H1 (cell line): ENCODE data around the gene FGF1. TPM values are rescaled to one million over a fixed set of nuclear protein-coding genes. Genes with fewer than 3 reads are reported as not detected.

ENCODE experiments used
- ASH2L ChIP-seq: fragments of 200-600, 300-600 bp; sonication (generic); IDR thresholded peaks from one replicate; pipeline ENCODE4 v1.7.1; 2017; ENCODE audit warnings: low read length
- ATF2 ChIP-seq: IDR thresholded peaks from 2 replicates; pipeline ENCODE4 v1.6.1; 2012; ENCODE audit warnings: low read length, inconsistent platforms
- BACH1 ChIP-seq: IDR thresholded peaks from 2 replicates; pipeline ENCODE4 v1.6.1; 2012; ENCODE audit warnings: low read length, improper control_type of control experiment
- CBX8 ChIP-seq: fragments of 300-800, 300-1000 bp; sonication (generic); IDR thresholded peaks from 2 replicates; pipeline ENCODE4 v1.7.1; 2016; ENCODE audit warnings: low read depth, low read length, borderline replicate concordance
- CHD1 ChIP-seq: IDR thresholded peaks from 2 replicates; pipeline ENCODE4 v1.6.1; 2012; ENCODE audit warnings: low read depth, low read length, improper control_type of control experiment
- CHD2 ChIP-seq: IDR thresholded peaks from 2 replicates; pipeline ENCODE4 v1.6.1; 2012; ENCODE audit warnings: low read length, improper control_type of control experiment
- GTF2F1 ChIP-seq: IDR thresholded peaks from 2 replicates; pipeline ENCODE4 v1.6.1; 2012; ENCODE audit warnings: low read depth, low read length, improper control_type of control experiment, borderline replicate concordance
- KDM5A ChIP-seq: fragments of 200-600 bp; IDR thresholded peaks from 2 replicates; pipeline ENCODE4 v1.7.1; 2012; ENCODE audit warnings: mild to moderate bottlenecking, low read length, inconsistent platforms, mixed read lengths
- MAFK ChIP-seq: IDR thresholded peaks from 2 replicates; pipeline ENCODE4 v1.6.1; 2012; ENCODE audit warnings: low read depth, mild to moderate bottlenecking, improper control_type of control experiment, low read length
- MAX ChIP-seq: IDR thresholded peaks from 2 replicates; pipeline ENCODE4 v1.6.1; 2012; ENCODE audit warnings: inconsistent platforms
- RNF2 ChIP-seq: fragments of 200-900, 300-1000 bp; sonication (generic); IDR thresholded peaks from 2 replicates; pipeline ENCODE4 v1.7.1; 2016; ENCODE audit warnings: borderline replicate concordance, low read depth, mild to moderate bottlenecking, antibody characterized with exemption, low read length; ENCODE audit not compliant: poor library complexity, severe bottlenecking; ENCODE audit errors: missing control alignments
- SIRT6 ChIP-seq: IDR thresholded peaks from one replicate; pipeline ENCODE4 v1.7.1; 2012; ENCODE audit warnings: low read length, inconsistent platforms
- SIX5 ChIP-seq: IDR thresholded peaks from 2 replicates; pipeline ENCODE4 v1.6.1; 2011; ENCODE audit warnings: mild to moderate bottlenecking, low read depth, low read length
- TCF12 ChIP-seq: IDR thresholded peaks from 2 replicates; pipeline ENCODE4 v1.6.1; 2011; ENCODE audit warnings: low read depth, mild to moderate bottlenecking, low read length
- USF2 ChIP-seq: IDR thresholded peaks from 2 replicates; pipeline ENCODE4 v1.6.1; 2011; ENCODE audit warnings: low read length, improper control_type of control experiment
- ZNF274 ChIP-seq: IDR thresholded peaks from 2 replicates; pipeline ENCODE4 v1.7.0; 2012; ENCODE audit warnings: low read length, borderline replicate concordance; ENCODE audit errors: extremely low read depth
- polyA plus RNA-seq, 7 experiments: library from polyadenylated mRNA; depleted of rRNA in 3 of 7; stranded (reverse) in 5 of 7; unstranded in 2 of 7; fragments of >200 nt in 5 of 7; fragments of 200-250 nt in 2 of 7; gene quantifications; 1 replicate in 5 of 7; 2 replicates in 1 of 7; 4 replicates in 1 of 7; pipeline versions ENCODE4 v1.2.1 to v1.2.3, GENCODE V29; 2011 to 2013; ENCODE audit warnings: missing spikeins in 2 of 7, mixed read lengths in 2 of 7
- total RNA-seq: library from RNA; stranded (reverse); fragmentation: NEBNext Ultra II Directional; extraction: Animal tissue kit (Norgen Biotek cat#: 25700); gene quantifications from 2 replicates; pipeline ENCODE4 v1.2.1, GENCODE V29; 2021
- TF ChIP-seq, protein P1 (sequence below): IDR thresholded peaks from 2 replicates; pipeline ENCODE4 v1.6.1; 2012; ENCODE audit warnings: inconsistent platforms

The FGF1 gene
- total and polyA plus RNA-seq, 2 of the 8 experiments (the other 6 are each of a cell fraction or from before 2014, with no cell fraction given), result 0.30 to 0.50 TPM

DNA sequence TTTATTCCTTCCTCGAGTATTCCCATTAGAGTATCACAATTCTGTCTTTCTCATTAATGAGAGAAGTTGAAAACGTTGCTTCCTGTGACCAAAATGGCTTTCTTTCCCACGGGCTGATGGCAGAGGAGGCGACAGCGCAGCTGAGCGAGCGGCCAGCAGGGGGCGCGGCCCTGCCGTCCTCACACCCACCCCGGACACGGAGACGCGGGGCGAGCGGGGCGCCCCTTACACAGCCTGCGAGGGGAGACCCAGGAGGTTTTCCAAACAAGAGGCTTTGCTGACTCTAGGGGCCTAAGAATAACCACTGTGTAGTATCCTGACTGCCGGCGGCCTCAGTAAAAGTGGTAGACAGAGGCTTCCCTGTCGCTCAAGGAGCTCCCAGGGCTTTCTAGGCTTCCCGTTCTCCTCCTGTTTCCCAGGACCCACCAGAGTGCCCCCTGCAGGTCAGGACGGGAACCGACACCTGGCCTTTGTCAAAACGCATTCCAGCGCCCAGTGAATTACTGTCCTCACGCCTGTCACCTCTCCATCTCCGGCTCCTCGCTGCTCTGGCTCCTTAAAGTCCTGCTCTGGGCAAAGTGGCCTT lies 27.3 kb upstream of the FGF1 start (continued):
- TF ChIP-seq MAX (peak; percentile 34; the same call in 1 of the 2 replicates), ASH2L (peak; percentile 90), BACH1 (peak; percentile 57), MAFK (no peak), KDM5A (no peak), USF2 (no peak), SIRT6 (no peak), CHD1 (no peak), ZNF274 (no peak), GTF2F1 (no peak), TCF12 (peak; percentile 65; the same call in 1 of the 2 replicates), RNF2 (no peak), CBX8 (no peak), ATF2 (no peak), CHD2 (no peak), SIX5 (no peak)
- TF ChIP-seq, protein P1, sequence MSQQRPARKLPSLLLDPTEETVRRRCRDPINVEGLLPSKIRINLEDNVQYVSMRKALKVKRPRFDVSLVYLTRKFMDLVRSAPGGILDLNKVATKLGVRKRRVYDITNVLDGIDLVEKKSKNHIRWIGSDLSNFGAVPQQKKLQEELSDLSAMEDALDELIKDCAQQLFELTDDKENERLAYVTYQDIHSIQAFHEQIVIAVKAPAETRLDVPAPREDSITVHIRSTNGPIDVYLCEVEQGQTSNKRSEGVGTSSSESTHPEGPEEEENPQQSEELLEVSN, result no peak
- TF ChIP-seq, all 59 proteins: peak for 17
